ENCODE measurements around the gene RIMBP2.
"Not testable (repeated sequence)": the region's sequence is repeated elsewhere in the genome, so short reads cannot be mapped to it uniquely, and the experiment has no call there.

RIMBP2 gene

DNA sequence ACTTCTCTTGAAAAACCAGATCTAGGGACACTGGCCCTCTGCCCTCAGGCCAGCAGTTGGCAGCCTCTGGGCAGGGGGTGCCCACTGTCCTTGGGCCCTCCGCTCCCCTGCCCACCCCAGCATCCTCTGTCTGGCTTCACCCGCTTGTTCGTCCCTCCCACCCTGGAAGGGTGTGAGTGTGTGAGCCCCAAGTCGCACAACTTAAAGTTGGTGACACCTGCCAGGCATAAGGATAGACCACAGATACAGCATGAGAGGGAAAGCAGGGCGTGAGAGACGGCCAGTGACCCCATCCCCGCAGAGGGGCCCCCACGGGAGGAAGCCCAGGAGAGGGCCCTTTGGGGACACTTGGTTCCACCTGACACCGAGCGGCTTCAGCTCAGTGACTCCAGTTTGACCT is 23.5 kb upstream of the RIMBP2 start:
- no peak for DNase-seq (ENCODE audit: low spot score)

- DNase-seq (ENCODE audit: low spot score) = not testable (repeated sequence)
Observed at GRCh38 chr12:130738403-130738802, 22.3 kb upstream of the RIMBP2 start.

DNA sequence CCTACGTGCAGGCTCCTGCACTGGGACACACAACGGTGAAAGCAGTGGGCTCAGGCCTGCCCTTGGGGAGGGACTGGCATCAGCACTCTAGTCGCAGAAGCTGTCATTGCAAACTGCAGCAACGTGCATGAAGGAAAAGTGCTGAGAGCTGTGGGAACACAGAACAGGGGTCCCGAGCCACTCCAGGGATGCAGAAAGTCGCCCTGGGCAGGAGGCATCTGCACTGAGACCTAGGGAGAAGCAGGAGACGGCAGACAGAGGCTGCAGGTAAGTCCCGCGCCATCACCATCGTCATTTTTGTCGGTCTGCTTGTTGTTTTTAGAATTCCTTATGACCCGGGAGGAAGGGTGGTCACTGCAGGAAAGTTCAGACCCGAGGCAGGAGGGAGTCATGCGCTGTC is 21.6 kb upstream of the RIMBP2 start:
- DNase-seq (ENCODE audit: low spot score) = no peak

- DNase-seq (ENCODE audit: low spot score) = no peak
Observed at GRCh38 chr12:130729344-130729743, 13.2 kb upstream of the RIMBP2 start.

GRCh38 chr12:130728158-130729058 is 12.3 kb upstream of the RIMBP2 start:
- DNase-seq (ENCODE audit: low spot score) = no peak

DNA sequence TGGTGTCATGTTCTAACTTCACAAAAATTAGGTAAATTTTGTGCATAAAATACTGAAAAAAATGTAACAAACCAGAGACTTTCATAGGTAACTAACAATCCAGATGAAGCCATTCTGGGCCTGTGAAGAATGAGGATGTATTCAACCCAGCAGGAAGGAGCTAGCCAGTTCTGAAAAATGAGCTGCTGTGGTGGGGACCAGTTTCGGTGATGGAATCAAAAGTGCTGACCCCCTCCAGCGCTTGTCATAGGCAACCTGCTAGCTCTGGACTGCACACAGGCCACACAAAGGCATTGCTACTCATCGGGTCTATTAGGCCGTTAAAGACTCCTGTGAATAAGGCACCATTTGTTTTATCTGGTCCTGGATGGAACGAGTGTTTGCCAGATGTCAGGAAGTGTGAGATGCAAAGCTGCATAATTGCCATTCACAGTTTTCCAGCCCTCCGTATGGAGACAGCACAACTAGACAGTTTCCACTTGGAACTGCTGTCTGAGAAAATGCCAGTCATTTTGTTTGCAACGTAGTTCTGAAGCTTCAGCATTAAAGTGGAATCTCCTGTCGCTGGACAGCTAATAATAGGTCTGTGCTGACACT is 3.3 kb upstream of the RIMBP2 start:
- DNase-seq (ENCODE audit: low spot score) = no peak

GRCh38 chr12:130717752-130718151 is 1.7 kb upstream of the RIMBP2 start:
- DNase-seq (ENCODE audit: low spot score) = no peak

- DNase-seq (ENCODE audit: low spot score) = no peak
Observed at GRCh38 chr12:130716969-130717366, 869 bp upstream of the RIMBP2 start.

DNA sequence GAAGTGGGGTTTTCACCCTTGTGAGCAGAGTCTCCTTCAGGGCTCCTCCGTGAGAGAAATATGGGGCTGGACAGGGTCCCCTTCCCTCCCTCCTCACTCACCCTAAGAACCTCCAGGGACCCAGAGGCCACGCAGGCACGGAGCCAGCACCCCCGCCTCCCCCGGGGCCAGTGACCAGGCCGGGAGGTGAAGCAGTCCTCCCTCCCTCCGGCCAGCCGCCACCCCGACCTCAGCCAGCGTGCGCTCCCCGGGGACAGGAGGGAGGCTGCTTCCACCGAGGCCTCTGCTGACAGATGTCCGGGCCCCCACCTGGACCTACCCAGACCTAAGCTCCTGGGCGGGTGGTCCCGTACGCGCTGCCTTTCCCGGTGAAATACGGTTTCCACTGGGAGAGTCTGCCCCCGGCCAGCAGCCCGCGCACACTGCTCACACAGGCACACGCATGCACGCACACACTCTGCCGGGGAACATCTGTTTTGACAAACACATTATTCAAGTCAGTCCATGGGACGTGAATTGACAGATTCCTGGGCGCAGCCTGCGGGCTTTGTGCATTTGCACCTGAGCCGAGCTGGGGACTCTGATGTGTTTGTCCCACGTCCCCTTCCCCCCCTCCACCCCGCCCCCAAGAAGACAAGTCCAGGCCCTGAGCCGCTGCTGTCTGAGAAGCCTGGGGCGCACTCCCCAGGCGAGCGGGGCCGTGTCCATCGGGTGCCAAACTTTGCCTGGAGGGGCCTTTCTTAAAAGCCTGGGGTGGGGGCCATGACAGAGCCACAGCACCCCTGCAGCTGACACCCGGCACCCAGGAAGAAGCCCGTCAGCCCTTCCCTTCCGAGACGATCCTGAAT is 725 bp downstream of the RIMBP2 start:
- no peak for DNase-seq (ENCODE audit: low spot score)

GRCh38 chr12:130714591-130715149 is 1.4 kb downstream of the RIMBP2 start:
- no peak for DNase-seq (ENCODE audit: low spot score)

- no peak for DNase-seq (ENCODE audit: low spot score)
Observed at GRCh38 chr12:130714091-130714590, 2.0 kb downstream of the RIMBP2 start.

GRCh38 chr12:130713581-130713991 is 2.5 kb downstream of the RIMBP2 start:
- no peak for DNase-seq (ENCODE audit: low spot score)

GRCh38 chr12:130712346-130713065 is 3.6 kb downstream of the RIMBP2 start:
- no peak for DNase-seq (ENCODE audit: low spot score)

DNA sequence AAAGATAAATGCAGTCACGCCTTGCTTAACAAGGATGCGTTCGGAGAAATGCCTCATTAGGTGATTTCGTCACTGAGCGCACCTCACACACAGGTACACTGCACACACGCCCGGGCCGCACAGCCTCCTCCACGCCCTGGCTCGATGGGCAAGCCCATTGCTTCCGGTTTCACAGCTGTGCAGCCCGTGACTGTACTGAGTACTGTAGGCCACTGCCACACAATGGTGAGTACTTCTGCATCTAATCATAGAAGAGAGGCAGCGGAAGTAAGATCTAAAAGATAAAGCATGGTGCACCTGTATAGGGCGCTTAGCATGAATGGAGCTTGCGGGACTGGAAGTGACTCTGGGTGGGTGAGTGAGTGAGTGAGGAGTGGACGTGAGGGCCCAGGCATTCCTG is 4.3 kb downstream of the RIMBP2 start:
- no peak for DNase-seq (ENCODE audit: low spot score)

GRCh38 chr12:130710733-130711080 is 5.4 kb downstream of the RIMBP2 start:
- DNase-seq (ENCODE audit: low spot score) = no peak

DNA sequence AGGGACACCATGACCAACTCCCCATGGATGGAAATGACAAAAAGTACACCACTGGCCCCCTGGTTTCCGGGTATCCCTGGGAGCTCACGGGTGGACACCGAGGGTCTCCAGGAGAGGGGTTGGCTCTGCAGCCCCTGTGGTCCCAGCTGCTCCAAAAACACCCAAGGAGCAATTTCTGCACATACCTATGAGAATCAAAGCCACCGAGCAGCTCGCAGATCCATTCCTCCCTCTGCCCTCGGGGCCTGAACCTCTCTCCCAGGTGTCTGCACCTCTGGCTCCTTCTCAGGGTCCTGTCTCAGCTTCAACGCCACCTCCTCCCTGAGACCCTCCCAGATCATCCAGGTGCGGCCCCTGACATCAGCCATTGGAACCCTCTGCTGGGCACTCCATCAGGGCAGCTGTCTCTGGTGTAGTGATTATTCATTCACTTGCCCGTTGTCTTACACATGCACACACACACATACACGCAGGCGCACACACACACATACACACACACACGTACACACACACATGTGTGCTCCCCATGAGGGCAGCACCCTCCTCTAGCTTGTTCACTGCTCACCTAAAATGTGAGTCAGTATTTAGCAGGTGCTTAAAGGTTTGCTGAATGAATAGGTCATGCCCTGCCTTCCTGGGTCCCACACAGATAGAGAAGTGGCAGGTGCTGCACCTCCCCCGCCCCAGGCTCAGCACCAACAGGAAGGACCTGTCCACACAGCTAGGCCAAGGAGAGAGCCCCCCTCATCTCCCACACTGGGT is 5.9 kb downstream of the RIMBP2 start:
- DNase-seq (ENCODE audit: low spot score) = no peak

GRCh38 chr12:130709151-130709970 is 6.7 kb downstream of the RIMBP2 start:
- no peak for DNase-seq (ENCODE audit: low spot score)

GRCh38 chr12:130708648-130709047 is 7.5 kb downstream of the RIMBP2 start:
- DNase-seq (ENCODE audit: low spot score) = no peak

DNA sequence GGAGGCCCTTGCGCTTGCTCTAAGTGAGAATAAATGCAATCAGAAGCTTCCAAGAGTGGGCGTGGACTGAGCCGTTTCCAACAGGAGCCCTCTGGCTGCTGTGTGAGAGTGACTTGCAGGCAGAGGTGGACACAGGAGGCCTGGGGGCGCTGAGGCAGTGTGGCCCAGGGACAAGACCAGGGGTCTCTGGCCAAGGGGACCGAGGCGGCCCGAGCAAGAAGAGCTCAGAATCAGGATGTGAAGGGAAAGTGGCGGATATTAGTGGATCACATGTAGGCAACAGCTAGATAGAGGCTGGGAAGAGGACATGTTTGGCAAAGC is 8.6 kb downstream of the RIMBP2 start:
- no peak for DNase-seq (ENCODE audit: low spot score)

Measured in GM03348 (cell line).